GM18498 (cell line): Measurements from ENCODE around the gene RTTN.
A peak's percentile ranks its signal among the peaks of the same experiment; 100 is the strongest.

Source experiments
- ATAC-seq: cut with Tn5 transposase; IDR thresholded peaks from one replicate; pipeline ENCODE4 v1.9.1; 2021; ENCODE audit warnings: mild to moderate bottlenecking, moderate library complexity; ENCODE audit not compliant: unreplicated experiment

The RTTN gene

DNA sequence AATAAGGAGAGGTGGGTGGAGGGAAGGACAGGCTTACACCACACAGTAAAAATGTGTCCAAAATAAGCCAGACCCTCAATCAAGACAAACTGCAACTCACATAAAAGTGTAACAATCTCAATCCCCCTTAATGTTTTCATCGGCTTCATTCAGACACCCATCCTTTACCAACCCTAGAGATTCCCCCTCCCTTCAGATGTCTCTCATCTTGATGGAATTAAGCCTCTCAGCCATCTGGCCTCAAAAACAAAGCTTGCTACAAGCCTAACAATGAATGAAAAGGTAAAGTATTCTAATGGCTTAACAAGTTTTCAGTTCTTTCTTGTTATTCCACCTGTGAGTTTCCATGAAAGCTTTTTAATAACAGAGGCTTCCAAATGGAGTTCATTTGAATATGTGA, 5.2 kb downstream of the RTTN start:
- no peak for ATAC-seq

DNA sequence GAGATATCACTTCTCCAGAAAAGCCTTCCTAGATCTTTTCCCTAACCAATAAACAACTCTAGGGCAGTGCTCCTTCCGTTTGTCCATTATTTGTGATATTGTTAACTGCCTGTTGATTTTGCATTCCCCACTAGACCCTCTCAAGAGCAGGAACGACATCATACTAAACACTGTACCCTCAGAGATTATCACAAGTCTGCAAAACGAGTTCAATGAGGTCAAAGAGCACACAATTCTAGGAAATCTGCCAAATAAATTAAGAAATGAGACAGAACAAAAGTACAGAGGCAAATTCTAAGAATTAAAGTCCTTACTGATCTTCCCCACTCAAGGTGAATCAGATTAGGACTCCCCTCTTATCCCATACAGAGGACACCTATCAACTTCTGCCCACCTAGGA, 7.6 kb downstream of the RTTN start:
- ATAC-seq, result no peak

DNA sequence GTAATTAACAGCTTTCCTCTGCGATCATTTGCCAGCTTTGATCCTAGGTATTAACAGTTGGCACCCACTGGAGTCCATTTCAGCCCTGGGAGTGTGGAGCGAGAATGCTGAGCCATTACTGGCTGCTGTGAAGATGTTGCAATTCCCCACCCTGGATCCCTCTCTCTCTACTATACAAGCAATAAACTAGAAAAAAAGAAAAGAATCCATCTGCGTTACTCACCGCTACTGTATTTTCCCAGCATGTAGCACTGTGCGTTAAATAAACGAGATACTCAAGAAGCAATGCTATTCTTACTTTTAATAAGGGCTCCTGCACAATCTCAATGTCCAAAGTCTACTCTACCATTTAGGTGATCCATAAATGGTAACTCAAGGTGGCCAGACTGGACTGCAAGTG, 8.5 kb downstream of the RTTN start:
- no peak for ATAC-seq

DNA sequence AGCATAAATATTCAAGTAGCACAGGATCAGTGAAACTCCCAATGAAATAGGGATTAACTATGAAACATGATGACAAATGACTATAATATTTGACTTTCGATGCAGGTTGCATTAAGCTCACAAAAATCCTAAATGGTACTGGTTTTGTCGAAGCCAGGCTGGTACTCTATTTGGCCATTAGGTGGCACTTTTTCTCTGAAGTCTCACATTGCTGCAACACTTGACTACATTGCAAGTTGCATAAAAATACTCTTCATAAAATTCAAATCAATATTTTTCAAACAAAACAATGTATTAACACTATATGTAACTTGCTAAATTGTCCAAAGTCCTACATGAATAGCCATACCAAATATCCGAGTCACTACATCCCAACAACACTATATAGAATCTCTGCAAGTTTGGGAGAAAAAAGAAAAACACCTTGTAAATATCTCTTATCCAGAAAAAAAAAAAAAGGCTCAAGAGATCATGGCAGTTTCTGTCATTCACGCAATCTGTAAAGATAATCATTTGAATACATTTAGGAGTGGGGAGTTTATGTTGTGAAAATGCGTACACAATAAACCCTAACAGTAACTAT, 9.5 kb downstream of the RTTN start:
- ATAC-seq, result peak; percentile 38

DNA sequence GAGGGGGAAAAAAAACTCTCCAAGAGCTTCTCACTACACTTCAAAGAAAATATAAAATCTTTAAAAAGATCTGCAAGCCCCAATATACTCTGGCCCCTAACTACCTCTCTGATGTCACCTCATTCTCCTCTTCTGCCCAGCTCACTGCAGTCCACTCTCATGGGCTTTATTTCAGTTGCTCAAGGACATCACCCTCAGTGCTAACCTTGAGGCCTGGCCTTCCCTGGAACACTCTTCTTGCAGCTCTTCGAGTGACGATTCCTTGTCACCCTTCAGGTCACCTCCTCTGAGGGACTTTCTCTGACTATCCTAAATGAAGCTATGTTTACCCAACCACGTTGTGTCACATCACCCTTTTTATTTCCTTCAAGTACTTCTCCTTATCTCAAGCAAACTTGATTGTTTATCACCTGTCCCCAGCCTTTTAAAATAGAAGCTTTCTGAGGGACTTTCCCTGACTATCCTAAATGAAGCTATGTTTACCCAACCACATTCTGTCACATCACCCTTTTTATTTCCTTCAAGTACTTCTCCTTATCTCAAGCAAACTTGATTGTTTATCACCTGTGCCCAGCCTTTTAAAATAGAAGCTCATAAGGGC, 10.4 kb downstream of the RTTN start:
- ATAC-seq, result peak; percentile 41

DNA sequence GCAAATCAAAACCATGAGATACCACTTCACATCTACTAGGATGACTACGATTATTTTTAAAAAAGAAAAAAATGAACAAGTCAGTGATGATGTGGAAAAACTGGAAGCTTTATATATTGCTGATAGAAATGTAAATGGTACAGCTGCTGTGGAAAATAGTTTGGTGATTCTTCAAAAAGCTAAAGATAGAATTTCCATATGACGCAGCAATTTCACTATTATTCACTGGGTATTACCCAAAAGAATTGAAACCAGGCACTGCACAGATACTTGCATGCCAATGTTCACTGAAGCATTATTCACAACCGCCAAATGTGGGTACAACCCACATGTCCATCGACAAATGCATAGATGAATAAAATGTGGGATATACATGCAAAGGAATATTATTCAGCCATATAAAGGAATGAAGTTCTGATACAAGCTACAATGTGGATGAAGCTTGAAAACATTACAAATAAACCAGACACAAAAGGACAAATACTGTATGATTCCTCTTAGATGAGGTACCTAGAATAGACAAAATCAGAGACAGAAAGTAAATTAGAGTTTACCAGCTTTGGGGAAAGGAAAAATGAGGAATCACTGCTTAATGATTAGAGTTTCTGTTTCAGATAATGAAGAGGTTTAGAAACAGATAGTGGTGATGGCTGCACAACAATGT, 11.1 kb downstream of the RTTN start:
- ATAC-seq, result peak; percentile 85

DNA sequence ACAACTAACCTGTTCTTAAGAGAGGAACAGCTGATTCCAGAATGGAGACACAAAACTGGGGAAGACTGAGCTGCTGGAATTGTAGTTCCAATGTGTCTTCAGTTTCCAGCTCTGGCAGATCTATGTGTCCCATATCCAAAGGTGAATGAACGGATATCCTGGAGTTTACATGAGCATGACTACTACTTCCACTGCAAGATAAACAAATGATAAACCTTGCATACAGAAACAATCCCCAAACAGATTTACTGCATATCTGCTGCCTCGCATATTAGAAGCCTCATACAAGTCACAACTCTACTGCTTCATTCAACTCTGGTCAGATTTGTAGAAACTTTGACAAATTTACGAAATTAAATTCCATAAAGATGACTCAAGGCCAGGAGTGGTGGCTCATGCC, 15.0 kb downstream of the RTTN start:
- no peak for ATAC-seq

DNA sequence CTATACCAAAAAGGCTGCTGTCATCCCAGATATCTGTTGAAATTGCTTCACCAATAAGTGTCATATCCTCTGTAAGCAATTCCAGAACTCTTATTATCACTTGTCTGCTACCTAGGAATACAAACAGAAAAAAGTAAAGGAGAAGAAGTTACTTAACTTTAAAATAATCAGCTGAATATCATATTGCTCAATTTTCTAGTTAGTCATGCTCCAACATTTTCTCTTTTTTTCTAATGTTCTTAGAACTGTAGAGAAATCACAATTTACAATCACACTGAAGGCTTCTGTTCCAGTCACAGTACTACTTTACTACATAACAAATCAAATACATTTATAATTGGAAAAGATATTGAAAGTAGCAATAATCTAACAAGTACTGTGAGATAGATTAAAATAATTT, 17.4 kb downstream of the RTTN start:
- no peak for ATAC-seq

DNA sequence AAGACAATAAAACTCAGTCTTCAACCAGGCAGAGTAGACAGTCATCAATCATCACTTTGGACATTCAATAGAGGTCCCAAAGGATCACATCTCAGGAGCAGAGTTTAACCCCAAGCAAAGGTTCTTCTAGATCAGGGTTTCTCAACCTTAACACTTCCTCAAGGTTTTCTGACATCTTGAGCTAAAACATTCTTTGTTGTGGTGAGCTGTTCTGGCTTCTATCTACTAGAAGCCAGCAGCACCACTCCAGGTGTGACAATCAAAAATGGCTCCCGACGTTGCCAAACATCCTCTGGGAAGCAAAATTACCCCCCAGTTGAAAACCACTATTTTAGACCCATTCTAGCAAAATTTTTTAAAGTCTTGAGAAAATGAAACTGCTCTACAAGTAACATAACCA, 22.0 kb downstream of the RTTN start:
- ATAC-seq, result no peak

DNA sequence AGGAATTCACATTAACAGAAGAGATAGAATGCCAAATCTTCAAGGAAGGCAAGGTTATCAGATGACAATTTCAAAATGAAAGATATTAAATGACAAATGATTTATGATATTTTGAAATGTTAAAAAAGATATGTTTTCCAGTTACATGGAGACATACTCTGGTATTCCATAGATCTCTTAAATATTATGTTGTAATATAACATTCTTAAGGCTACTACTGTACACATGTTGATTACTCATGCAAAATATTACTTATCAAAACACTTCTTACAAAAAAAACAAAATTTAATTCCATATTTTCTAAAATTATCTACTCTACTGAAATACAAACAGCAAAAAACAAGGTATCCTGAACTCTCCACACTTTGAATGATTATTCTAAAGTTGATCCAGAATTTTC, 22.9 kb downstream of the RTTN start:
- no peak for ATAC-seq

DNA sequence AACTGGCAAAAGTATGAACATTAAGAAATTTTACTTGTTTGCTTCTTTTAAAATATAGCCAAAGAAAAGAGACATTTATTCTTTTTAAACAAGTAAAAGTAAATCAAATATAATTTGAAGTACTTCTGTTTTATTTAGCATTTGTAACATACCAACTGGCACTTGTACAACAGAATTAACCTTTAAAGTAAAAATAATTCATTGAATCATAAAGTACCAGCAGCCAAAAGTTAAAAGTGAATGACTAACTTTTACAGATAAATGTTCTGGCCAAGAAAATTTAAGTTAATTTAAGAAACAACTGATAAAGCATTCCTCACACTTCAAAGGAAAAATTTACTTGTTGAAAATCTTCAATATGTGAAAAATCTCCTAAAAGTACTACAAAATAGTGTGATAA, 23.8 kb downstream of the RTTN start:
- no peak for ATAC-seq

DNA sequence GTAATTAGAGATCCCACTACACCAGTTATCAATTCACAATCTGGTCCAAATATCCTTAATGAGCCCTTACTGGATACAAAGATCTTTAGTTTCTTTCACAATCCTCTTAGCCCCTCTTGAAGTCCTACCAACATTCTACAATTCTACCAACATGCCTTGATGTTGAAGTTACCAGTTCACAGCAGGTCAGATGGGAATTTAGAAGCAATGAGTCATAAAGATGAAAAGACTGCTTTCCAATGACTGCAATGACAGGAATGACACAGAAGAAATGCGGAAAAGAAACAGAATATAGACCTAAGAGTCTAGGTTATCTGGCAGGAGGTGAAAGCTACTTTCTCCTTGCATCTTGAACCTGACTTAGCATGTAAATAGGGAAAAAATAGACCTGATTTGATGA, 24.5 kb downstream of the RTTN start:
- ATAC-seq, result no peak

DNA sequence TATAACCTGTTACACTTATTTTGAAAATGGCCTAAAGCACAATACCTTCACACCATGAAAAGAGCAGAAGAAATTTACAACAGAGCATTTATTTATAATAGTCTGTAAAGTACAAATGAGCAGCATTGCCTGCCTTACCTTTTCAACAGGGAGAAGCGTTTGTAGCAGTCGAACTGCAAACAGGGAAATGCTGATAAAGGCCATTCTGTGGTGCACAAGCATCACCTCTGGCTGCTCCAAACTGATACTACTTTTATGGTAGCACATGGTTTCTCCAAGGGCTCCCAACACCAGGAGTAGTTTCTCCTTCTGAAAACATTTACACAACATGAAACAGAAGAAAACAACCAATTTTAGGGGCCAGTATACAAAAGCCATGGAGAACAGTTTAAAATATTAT, 28.9 kb downstream of the RTTN start:
- no peak for ATAC-seq

DNA sequence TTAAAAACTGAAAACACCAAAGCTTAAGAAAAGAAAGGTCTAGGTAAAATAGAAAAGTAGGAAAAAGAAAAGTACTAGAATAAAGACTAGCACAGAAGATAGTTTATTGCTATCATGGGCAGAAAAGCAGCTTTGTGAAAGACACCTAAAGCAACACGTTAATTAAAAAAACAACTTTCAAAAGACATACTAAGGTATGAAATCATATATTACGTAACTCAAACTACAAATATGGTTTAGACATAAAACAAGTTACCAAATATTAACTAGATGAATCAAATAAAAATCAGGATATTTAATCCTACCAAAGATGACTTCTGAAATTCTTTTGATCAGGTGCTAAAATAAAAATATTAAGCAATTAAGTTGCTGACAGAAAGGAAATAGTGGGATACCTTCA, 30.3 kb downstream of the RTTN start:
- ATAC-seq, result no peak

DNA sequence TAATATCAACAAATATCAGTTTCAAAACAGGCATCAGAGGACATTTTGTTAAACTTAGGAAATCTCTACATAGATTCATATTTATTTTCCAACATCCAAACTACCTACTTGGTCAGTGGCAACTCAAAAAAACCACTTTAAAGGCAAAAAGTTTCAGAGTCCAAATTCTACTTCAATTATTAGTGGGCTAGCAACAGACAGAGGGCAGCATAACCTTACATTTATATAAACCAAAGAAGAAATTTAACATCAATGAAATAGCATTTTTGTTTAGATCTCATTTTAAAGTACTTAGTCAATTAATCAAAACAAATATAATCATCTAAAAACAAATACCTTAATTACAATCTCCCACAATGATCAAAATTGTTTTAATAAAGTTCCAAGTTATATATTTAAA, 33.3 kb downstream of the RTTN start:
- no peak for ATAC-seq

DNA sequence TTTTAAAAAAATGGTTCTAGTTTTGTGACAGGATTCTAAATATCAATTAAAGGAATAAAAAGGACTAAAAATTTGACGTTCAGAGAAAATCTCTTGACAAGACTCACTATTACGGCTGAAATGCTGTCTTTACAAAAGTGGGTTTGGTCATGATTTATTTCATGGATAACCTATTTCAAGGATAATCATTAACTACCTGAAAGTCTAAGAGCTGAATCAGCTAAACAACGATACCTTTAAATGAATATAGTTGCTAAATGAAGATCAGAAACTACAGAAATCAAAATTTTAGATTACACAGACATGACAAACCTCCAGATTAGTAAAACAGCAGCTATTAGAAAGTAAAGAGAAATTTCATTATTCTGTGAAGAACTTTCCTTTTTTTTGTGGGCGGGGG, 35.7 kb downstream of the RTTN start:
- no peak for ATAC-seq

DNA sequence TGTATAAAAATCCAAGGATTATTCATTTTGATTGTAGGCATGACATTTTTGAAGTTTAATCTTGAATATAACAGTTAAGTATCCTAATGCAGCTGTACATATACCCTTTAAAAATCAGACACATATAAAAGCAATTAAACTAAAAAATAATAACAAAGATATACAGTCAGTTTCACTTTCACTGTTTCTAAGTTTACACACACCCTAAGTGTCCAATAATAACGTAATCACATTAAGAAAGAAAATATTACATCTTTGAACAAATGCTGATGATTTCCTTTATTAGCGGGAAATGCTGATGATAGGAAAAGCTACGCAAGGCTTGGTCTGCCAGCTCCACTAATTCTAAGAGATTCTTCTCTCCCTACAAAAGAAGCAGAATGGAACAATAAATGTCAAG, 38.8 kb downstream of the RTTN start:
- ATAC-seq, result no peak

DNA sequence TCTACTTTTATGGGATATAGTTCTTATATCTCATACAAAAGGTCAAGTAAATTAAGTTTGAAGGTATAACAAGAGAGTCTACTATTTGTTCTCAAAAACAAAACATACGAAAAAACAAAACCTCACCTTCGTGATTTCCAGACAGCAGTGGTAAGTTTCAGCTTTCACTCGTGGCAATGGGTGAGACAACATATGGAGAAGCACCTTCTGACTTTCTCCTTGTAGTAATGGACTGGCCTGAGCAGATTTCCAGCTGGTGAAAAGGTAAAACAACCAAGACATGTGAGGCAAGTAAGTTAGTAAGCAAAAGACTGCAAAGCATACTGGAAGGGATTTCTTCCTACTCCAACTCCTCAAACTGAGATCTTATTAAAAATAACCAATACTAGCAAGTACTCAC, 39.6 kb downstream of the RTTN start:
- ATAC-seq, result peak; percentile 77

DNA sequence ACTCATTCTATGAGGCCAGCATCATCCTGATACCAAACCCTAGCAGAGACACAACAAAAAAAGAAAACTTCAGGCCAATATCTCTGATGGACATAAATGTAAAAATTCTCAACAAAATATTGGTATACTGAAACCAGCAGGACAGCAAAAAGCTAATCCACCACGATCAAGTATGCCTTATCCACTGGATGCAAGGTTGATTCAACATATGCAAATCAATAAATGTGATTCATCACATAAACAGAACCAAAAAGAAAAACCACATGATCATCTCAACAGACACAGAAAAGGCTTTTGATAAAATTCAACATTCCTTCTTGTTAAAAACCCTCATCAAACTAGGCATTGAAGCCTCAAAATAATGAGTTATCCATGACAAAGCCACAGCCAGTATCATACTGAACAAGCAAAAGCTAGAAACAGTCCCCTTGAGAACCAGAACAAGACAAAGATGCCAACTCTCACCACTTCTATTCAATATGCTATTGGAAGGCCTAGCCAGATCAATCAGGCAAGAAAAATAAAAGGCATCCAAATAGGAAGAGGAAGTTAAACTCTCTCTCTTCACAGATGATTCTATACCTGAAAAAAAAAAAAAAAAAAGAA, 45.3 kb downstream of the RTTN start:
- no peak for ATAC-seq

DNA sequence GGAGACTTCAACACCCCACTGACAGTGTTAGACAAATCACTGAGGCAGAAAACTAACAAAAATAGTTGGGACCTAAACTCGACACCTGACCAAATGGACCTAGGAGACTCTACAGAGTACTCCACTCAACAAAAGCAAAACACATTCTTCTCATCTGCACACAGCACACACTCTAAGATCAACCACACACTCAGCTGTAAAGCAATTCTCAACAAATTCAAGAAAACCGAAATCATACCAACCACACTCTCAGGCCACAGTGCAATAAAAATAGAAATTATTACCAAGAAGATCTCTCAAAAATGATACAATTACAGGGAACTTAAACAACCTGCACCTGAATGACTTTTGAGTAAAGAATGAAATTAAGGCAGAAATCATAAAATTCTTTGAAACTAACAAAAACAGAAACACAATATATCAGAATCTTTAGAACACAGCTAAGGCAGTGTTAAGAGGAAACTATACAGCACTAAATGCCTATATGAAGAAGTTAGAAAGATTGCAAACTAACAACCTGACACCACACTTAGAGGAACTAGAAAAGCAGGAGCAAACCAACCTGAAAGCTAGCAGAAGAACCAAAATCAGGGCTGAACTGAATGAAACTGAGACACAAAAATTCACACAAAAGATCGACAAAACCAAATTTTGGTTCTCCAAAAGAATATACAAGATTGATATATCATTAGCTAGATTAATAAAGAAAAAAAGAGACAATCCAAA, 46.3 kb downstream of the RTTN start:
- ATAC-seq, result peak; percentile 94

DNA sequence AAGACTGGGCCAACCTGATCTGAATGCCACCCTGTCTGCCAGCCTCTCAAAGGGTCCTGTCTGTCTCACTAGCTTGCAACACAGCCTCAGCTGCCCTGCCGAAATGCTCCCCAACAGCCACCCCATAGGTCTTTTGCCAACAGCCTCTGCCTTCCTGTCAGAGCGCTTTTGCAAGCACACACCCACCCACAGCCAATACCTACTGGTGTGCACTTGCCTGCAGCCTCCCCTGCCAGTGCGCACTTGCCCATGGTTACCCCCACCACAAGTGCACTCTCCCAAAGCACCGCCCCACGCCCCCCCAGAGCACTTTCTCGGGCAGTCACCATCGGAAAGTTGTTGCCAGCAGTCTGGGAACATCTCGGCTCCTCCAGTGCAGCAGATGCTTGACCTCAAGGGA, 48.6 kb downstream of the RTTN start:
- no peak for ATAC-seq
